ENCODE measurements around the gene SEC24B.
"Not testable (repeated sequence)": the region's sequence is repeated elsewhere in the genome, so short reads cannot be mapped to it uniquely, and the experiment has no call there.

SEC24B gene

GRCh38 chr4:109432696-109433095 lies 919 bp upstream of the SEC24B start:
- DNase-seq (ENCODE audit: low spot score), result no peak

- peak; percentile 47 for DNase-seq (ENCODE audit: low spot score)
Measured at GRCh38 chr4:109434007-109434971, 674 bp downstream of the SEC24B start.

GRCh38 chr4:109435635-109436034 lies 2.0 kb downstream of the SEC24B start:
- no peak for DNase-seq (ENCODE audit: low spot score)

GRCh38 chr4:109436504-109436903 lies 2.9 kb downstream of the SEC24B start:
- no peak for DNase-seq (ENCODE audit: low spot score)

GRCh38 chr4:109440948-109441347 lies 7.3 kb downstream of the SEC24B start:
- DNase-seq (ENCODE audit: low spot score), result no peak

- no peak for DNase-seq (ENCODE audit: low spot score)
Measured at GRCh38 chr4:109441862-109442458, 8.3 kb downstream of the SEC24B start.

GRCh38 chr4:109444182-109444844 lies 10.7 kb downstream of the SEC24B start:
- no peak for DNase-seq (ENCODE audit: low spot score)

- DNase-seq (ENCODE audit: low spot score), result no peak
Measured at GRCh38 chr4:109447278-109447677, 13.7 kb downstream of the SEC24B start.

GRCh38 chr4:109451544-109452273 lies 18.1 kb downstream of the SEC24B start:
- DNase-seq (ENCODE audit: low spot score), result no peak

- DNase-seq (ENCODE audit: low spot score), result not testable (repeated sequence)
Measured at GRCh38 chr4:109453110-109453509, 19.5 kb downstream of the SEC24B start.

GRCh38 chr4:109462297-109462696 lies 28.7 kb downstream of the SEC24B start:
- DNase-seq (ENCODE audit: low spot score), result peak; percentile 41

GRCh38 chr4:109462802-109463201 lies 29.2 kb downstream of the SEC24B start:
- DNase-seq (ENCODE audit: low spot score), result no peak

- peak; percentile 61 for DNase-seq (ENCODE audit: low spot score)
Measured at GRCh38 chr4:109465069-109465468, 31.5 kb downstream of the SEC24B start.

GRCh38 chr4:109469915-109470314 lies 36.3 kb downstream of the SEC24B start:
- DNase-seq (ENCODE audit: low spot score), result no peak

- DNase-seq (ENCODE audit: low spot score), result no peak
Measured at GRCh38 chr4:109472343-109472761, 38.7 kb downstream of the SEC24B start.

GRCh38 chr4:109473824-109474223 lies 40.2 kb downstream of the SEC24B start:
- DNase-seq (ENCODE audit: low spot score), result no peak

GRCh38 chr4:109486007-109486406 lies 52.4 kb downstream of the SEC24B start:
- no peak for DNase-seq (ENCODE audit: low spot score)

- no peak for DNase-seq (ENCODE audit: low spot score)
Measured at GRCh38 chr4:109494563-109494962, 60.9 kb downstream of the SEC24B start.

- DNase-seq (ENCODE audit: low spot score), result no peak
Measured at GRCh38 chr4:109495514-109495913, 61.9 kb downstream of the SEC24B start.

- no peak for DNase-seq (ENCODE audit: low spot score)
Measured at GRCh38 chr4:109496875-109497274, 63.3 kb downstream of the SEC24B start.

- DNase-seq (ENCODE audit: low spot score), result peak; percentile 82
Measured at GRCh38 chr4:109497511-109497910, 63.9 kb downstream of the SEC24B start.

- no peak for DNase-seq (ENCODE audit: low spot score)
Measured at GRCh38 chr4:109499513-109499912, 65.9 kb downstream of the SEC24B start.

All from pons (tissue), 1 donor.